HEK293T (cell line): ENCODE measurements around the gene ZNF521.

Experiments used
- ARNT ChIP-seq: fragments of 450-650 bp; IDR thresholded peaks from 2 replicates; pipeline ENCODE4 v1.6.1; 2017; ENCODE audit warnings: mild to moderate bottlenecking
- BHLHE40 ChIP-seq: fragments of 450-650 bp; IDR thresholded peaks from 2 replicates; pipeline ENCODE4 v1.6.1; 2016; ENCODE audit warnings: mild to moderate bottlenecking, moderate library complexity, borderline replicate concordance
- FOXM1 ChIP-seq: fragments of 450-650 bp; IDR thresholded peaks from 2 replicates; pipeline ENCODE4 v1.6.1; 2017; ENCODE audit warnings: mild to moderate bottlenecking, borderline replicate concordance
- HDGF ChIP-seq: fragments of 450-650 bp; IDR thresholded peaks from 2 replicates; pipeline ENCODE4 v1.6.1; 2017; ENCODE audit warnings: antibody characterized with exemption, borderline replicate concordance
- L3MBTL2 ChIP-seq: fragments of 450-650 bp; conservative IDR thresholded peaks from 2 replicates; pipeline ENCODE4 v1.6.1; 2016; ENCODE audit warnings: mild to moderate bottlenecking
- LEF1 ChIP-seq: fragments of 450-650 bp; IDR thresholded peaks from 2 replicates; pipeline ENCODE4 v1.6.1; 2017; ENCODE audit warnings: mild to moderate bottlenecking, borderline replicate concordance
- NFRKB ChIP-seq: fragments of 450-650 bp; IDR thresholded peaks from 2 replicates; pipeline ENCODE4 v1.6.1; 2016; ENCODE audit warnings: mild to moderate bottlenecking, moderate library complexity
- SP1 ChIP-seq: fragments of 450-650 bp; IDR thresholded peaks from 2 replicates; pipeline ENCODE4 v1.6.1; 2017
- SUZ12 ChIP-seq: fragments of 450-650 bp; IDR thresholded peaks from 2 replicates; pipeline ENCODE4 v1.6.1; 2016; ENCODE audit warnings: mild to moderate bottlenecking

GRCh38 chr18:25057491-25058050, 294.4 kb downstream of the ZNF521 start:
- TF ChIP-seq BHLHE40 = no peak
- no peak for TF ChIP-seq SUZ12
- TF ChIP-seq SP1 = no peak
- TF ChIP-seq HDGF = no peak
- no peak for TF ChIP-seq NFRKB
- no peak for TF ChIP-seq FOXM1
- no peak for TF ChIP-seq ARNT
- TF ChIP-seq LEF1 = no peak
- TF ChIP-seq L3MBTL2 = no peak
